HCT116 (cell line): Measurements from ENCODE around the gene TNFSF11. TPM values are rescaled to one million over a fixed set of nuclear protein-coding genes. Genes with fewer than 3 reads are reported as not detected.

Experiments
- ATAC-seq: fragments of 200-7000 bp; cut with Tn5 transposase; 2 replicates; pipeline ENCODE4 v1.9.1; 2020; ENCODE audit warnings: mild to moderate bottlenecking, moderate library complexity
- BruUV-seq: library from RNA; stranded (reverse); fragments of 400-500 nt; replicated peaks from 2 replicates; lab custom pipeline; 2021; lab: Mats Ljungman, UMichigan
- CTCF ChIA-PET: fragments of 300-600 bp; sonication (Branson Sonifier 250); formaldehyde crosslinking; loops from one replicate; lab custom pipeline; 2021; ENCODE audit warnings: antibody characterized with exemption; lab: Charles Lee
- POLR2A ChIA-PET: fragments of 300-600, 350-600 bp; sonication (Branson Sonifier 250); formaldehyde crosslinking; loops from one replicate; lab custom pipeline; 2021; ENCODE audit warnings: antibody characterized with exemption; lab: Charles Lee
- RAD21 ChIA-PET, 2 experiments: fragments of 300-600 bp; sonication (Branson Sonifier 250); formaldehyde crosslinking; loops; one replicate each; lab custom pipeline; 2023; ENCODE audit warnings: low total read pairs in 2 of 2; ENCODE audit not compliant: uncharacterized antibody in 2 of 2, unreplicated experiment in 2 of 2, low non-redundant PET in 1 of 2; lab: Charles Lee
- DNase-seq: peaks from one replicate; pipeline ENCODE4 v3.0.0-alpha.2; 2010; ENCODE audit warnings: low read depth, low spot score
- H2AFZ ChIP-seq: fragments of 200-600 bp; shearing (Covaris generic), sonication (generic); 2 replicates; pipeline ENCODE4 v1.6.1; 2017; ENCODE audit warnings: low read depth, mixed run types, mixed read lengths, antibody characterized with exemption, low read length; ENCODE audit not compliant: poor library complexity, severe bottlenecking
- H3K27ac ChIP-seq: 2 replicates; pipeline ENCODE4 v1.5.1; 2012; ENCODE audit warnings: low read depth, low read length
- H3K27me3 ChIP-seq: fragments of 200-600 bp; sonication (generic); 2 replicates; pipeline ENCODE4 v1.6.1; 2016; ENCODE audit warnings: mixed run types, low read length, mixed read lengths; ENCODE audit not compliant: insufficient read depth
- H3K36me3 ChIP-seq, 2 experiments: fragments of 200-500 bp in 1 of 2; fragments of 200-600 bp in 1 of 2; sonication (Bioruptor generic) in 1 of 2; sonication (generic) in 1 of 2; 2 replicates each; pipeline versions ENCODE4 v1.5.1 to v1.6.1; 2014 to 2016; ENCODE audit warnings: low read length in 2 of 2, inconsistent platforms in 1 of 2, mixed read lengths in 1 of 2, mixed run types in 1 of 2; ENCODE audit not compliant: insufficient read depth in 2 of 2, control insufficient read depth in 1 of 2
- H3K4me1 ChIP-seq, 2 experiments: fragments of 200-600 bp in 1 of 2; sonication (generic) in 1 of 2; 2 replicates each; pipeline versions ENCODE4 v1.5.1 to v1.6.1; 2012 to 2017; ENCODE audit warnings: low read length in 2 of 2, inconsistent platforms in 1 of 2, mild to moderate bottlenecking in 1 of 2, mixed read lengths in 1 of 2, mixed run types in 1 of 2, moderate library complexity in 1 of 2; ENCODE audit not compliant: insufficient read depth in 2 of 2, control insufficient read depth in 1 of 2
- H3K4me2 ChIP-seq: fragments of 200-600 bp; sonication (generic); 2 replicates; pipeline ENCODE4 v1.6.1; 2017; ENCODE audit warnings: mixed run types, low read length, mixed read lengths
- H3K4me3 ChIP-seq, 2 experiments: fragments of 200-600 bp in 1 of 2; sonication (generic) in 1 of 2; replicated peaks in 1 of 2; 2 replicates each; pipeline ENCODE4 v1.5.1; 2011 to 2016; ENCODE audit warnings: low read length in 2 of 2, control low read depth in 1 of 2, low read depth in 1 of 2, mild to moderate bottlenecking in 1 of 2, mixed read lengths in 1 of 2, mixed run types in 1 of 2
- H3K79me2 ChIP-seq: fragments of 200-600 bp; sonication (generic); 2 replicates; pipeline ENCODE4 v1.6.1; 2017; ENCODE audit warnings: mild to moderate bottlenecking, mixed run types, low read length, moderate library complexity, mixed read lengths; ENCODE audit not compliant: insufficient read depth
- H3K9ac ChIP-seq: fragments of 200-600 bp; sonication (generic); 2 replicates; pipeline ENCODE4 v1.6.1; 2016; ENCODE audit warnings: low read length, mixed read lengths
- H3K9me2 ChIP-seq: fragments of 200-600 bp; sonication (generic), shearing (Covaris generic); 2 replicates; pipeline ENCODE4 v1.6.1; 2017; ENCODE audit warnings: mixed run types, mild to moderate bottlenecking, moderate library complexity; ENCODE audit not compliant: insufficient read depth
- H3K9me3 ChIP-seq, 2 experiments: fragments of 200-500 bp in 1 of 2; fragments of 200-600 bp in 1 of 2; sonication (Bioruptor generic) in 1 of 2; sonication (generic) in 1 of 2; 2 replicates each; pipeline ENCODE4 v1.6.1; 2014 to 2017; ENCODE audit warnings: low read length in 2 of 2, mixed read lengths in 2 of 2, inconsistent platforms in 1 of 2, low read depth in 1 of 2, mild to moderate bottlenecking in 1 of 2, mixed run types in 1 of 2, moderate library complexity in 1 of 2; ENCODE audit not compliant: control insufficient read depth in 1 of 2, insufficient read depth in 1 of 2
- H4K20me1 ChIP-seq: fragments of 200-600 bp; sonication (generic), shearing (Covaris generic); 2 replicates; pipeline ENCODE4 v1.6.1; 2017; ENCODE audit warnings: mixed run types, mild to moderate bottlenecking, moderate library complexity; ENCODE audit not compliant: insufficient read depth
- ATF3 ChIP-seq: IDR thresholded peaks from 2 replicates; pipeline ENCODE4 v1.6.1; 2012
- CBX3 ChIP-seq: IDR thresholded peaks from 2 replicates; pipeline ENCODE4 v1.6.1; 2012; ENCODE audit warnings: low read depth
- CEBPB ChIP-seq: IDR thresholded peaks from 2 replicates; pipeline ENCODE4 v1.6.1; 2012; ENCODE audit warnings: low read depth
- EGR1 ChIP-seq: IDR thresholded peaks from 2 replicates; pipeline ENCODE4 v1.6.1; 2012; ENCODE audit warnings: low read depth
- ELF1 ChIP-seq: IDR thresholded peaks from 2 replicates; pipeline ENCODE4 v1.6.1; 2012; ENCODE audit warnings: low read depth, borderline replicate concordance
- EZH2 ChIP-seq: fragments of 200-600 bp; sonication (generic); IDR thresholded peaks from 2 replicates; pipeline ENCODE4 v1.6.1; 2017; ENCODE audit warnings: antibody characterized with exemption, mixed run types
- FOSL1 ChIP-seq: IDR thresholded peaks from 2 replicates; pipeline ENCODE4 v1.6.1; 2012; ENCODE audit warnings: low read depth
- POLR2AphosphoS5 ChIP-seq: IDR thresholded peaks from 2 replicates; pipeline ENCODE4 v1.6.1; 2011; ENCODE audit warnings: mild to moderate bottlenecking, low read depth, low read length, moderate library complexity
- RAD21 ChIP-seq: IDR thresholded peaks from 2 replicates; pipeline ENCODE4 v1.6.1; 2012; ENCODE audit warnings: low read depth, mild to moderate bottlenecking
- REST ChIP-seq: IDR thresholded peaks from 2 replicates; pipeline ENCODE4 v1.6.1; 2012; ENCODE audit warnings: low read depth
- SRF ChIP-seq: IDR thresholded peaks from 2 replicates; pipeline ENCODE4 v1.6.1; 2012; ENCODE audit warnings: low read depth
- TCF7L2 ChIP-seq: IDR thresholded peaks from 2 replicates; pipeline ENCODE4 v1.7.0; 2011; ENCODE audit warnings: borderline replicate concordance, inconsistent platforms; ENCODE audit not compliant: insufficient read depth, insufficient read length; ENCODE audit errors: extremely low read depth
- ZBTB33 ChIP-seq: IDR thresholded peaks from 2 replicates; pipeline ENCODE4 v1.6.1; 2011; ENCODE audit warnings: mild to moderate bottlenecking, low read length, moderate library complexity; ENCODE audit not compliant: insufficient replicate concordance; ENCODE audit errors: extremely low read depth
- ZFX ChIP-seq: fragments of 450-650 bp; IDR thresholded peaks from 2 replicates; pipeline ENCODE4 v1.6.1; 2017
- ZNF274 ChIP-seq: fragments of 200-500 bp; sonication (Bioruptor generic); IDR thresholded peaks from 2 replicates; pipeline ENCODE4 v1.6.1; 2014; ENCODE audit warnings: mild to moderate bottlenecking, low read depth, low read length, inconsistent platforms
- intact Hi-C: fragments of 100-400 bp; cut with micrococcal nuclease; formaldehyde crosslinking; loops from 2 replicates; pipeline ENCODE4 v1.10.0; 2022
- total RNA-seq: library from RNA; stranded (reverse); gene quantifications from one replicate; pipeline ENCODE4 v1.2.1, GENCODE V29; 2021; ENCODE audit not compliant: unreplicated experiment

TNFSF11 gene
- total RNA-seq, 1 experiment from 2014 or later = not detected

- Histone ChIP-seq H2AFZ (no peak overlapping the region), H3K9ac (no peak overlapping the region), H3K4me1 (no peaks in the 10 kb centered on the region), H3K36me3 (no peaks in the 10 kb centered on the region), H3K4me2 (no peak overlapping the region), H3K27me3 (peaks cover 31% of the 10 kb centered on the region), H3K79me2 (no peaks in the 10 kb centered on the region), H3K4me3 (no peak overlapping the region), H3K27ac (no peak overlapping the region), H3K9me3 (no peaks in the 10 kb centered on the region), H4K20me1 (no peaks in the 10 kb centered on the region), H3K9me2 (no peaks in the 10 kb centered on the region)
- ChIA-PET CTCF (no interaction called here), RAD21 (no interaction called here), POLR2A (no interaction called here)
- TF ChIP-seq EGR1 = no peak
- no peak for TF ChIP-seq ELF1
- no peak for TF ChIP-seq REST
- no peak for TF ChIP-seq CEBPB
- no peak for TF ChIP-seq RAD21
- TF ChIP-seq CBX3 = no peak
- no peak for TF ChIP-seq POLR2AphosphoS5
- no peak for TF ChIP-seq FOSL1
- no peak for TF ChIP-seq ZNF274
- no peak for TF ChIP-seq ATF3
- TF ChIP-seq ZFX = no peak
- TF ChIP-seq EZH2 = no peak
- no peak for TF ChIP-seq TCF7L2
- no peak for TF ChIP-seq ZBTB33
- no peak for TF ChIP-seq SRF
- intact Hi-C loops = no loop called here
- BruUV-seq = no TSS peak
- DNase-seq (no peak), ATAC-seq (no peak)
Measured at GRCh38 chr13:42544246-42544926, 29.6 kb upstream of the TNFSF11 start.
